B cell (primary cell): ENCODE data around the gene CRYBG2.

Experiments used
- CTCF ChIP-seq: fragments of 200-600 bp; IDR thresholded peaks from one replicate; pipeline ENCODE4 v1.8.0; 2022; ENCODE audit warnings: antibody characterized with exemption, mild to moderate bottlenecking
- EZH2 ChIP-seq: IDR thresholded peaks from 2 replicates; pipeline ENCODE4 v1.6.1; 2012; ENCODE audit warnings: borderline replicate concordance, low read depth, mild to moderate bottlenecking, moderate library complexity, low read length; ENCODE audit not compliant: insufficient read depth, poor library complexity, severe bottlenecking

GRCh38 chr1:26368486-26368885, 14.6 kb upstream of the CRYBG2 start:
- TF ChIP-seq CTCF (no peak), EZH2 (no peak)
